KMS-11 (cell line): ENCODE measurements around the gene KLF13.

ENCODE experiments used
- H2AFZ ChIP-seq: fragments of 200-600 bp; sonication (generic); 2 replicates; pipeline ENCODE4 v1.6.1; 2016; ENCODE audit warnings: antibody characterized with exemption, mixed run types, low read depth
- H3K27ac ChIP-seq: fragments of 200-600 bp; sonication (generic); 2 replicates; pipeline ENCODE4 v1.6.1; 2016; ENCODE audit warnings: mild to moderate bottlenecking, mixed run types
- H3K27me3 ChIP-seq: fragments of 200-600 bp; sonication (generic); 2 replicates; pipeline ENCODE4 v1.6.1; 2017; ENCODE audit warnings: mild to moderate bottlenecking, low read depth, mixed run types, moderate library complexity; ENCODE audit not compliant: insufficient read depth
- H3K36me3 ChIP-seq: fragments of 200-600 bp; sonication (generic); 2 replicates; pipeline ENCODE4 v1.6.1; 2017; ENCODE audit warnings: mild to moderate bottlenecking, mixed run types; ENCODE audit not compliant: insufficient read depth
- H3K4me1 ChIP-seq: fragments of 200-600 bp; sonication (generic); 2 replicates; pipeline ENCODE4 v1.6.1; 2016; ENCODE audit warnings: mild to moderate bottlenecking, low read depth, mixed run types; ENCODE audit not compliant: poor library complexity, severe bottlenecking
- H3K4me2 ChIP-seq: fragments of 200-600 bp; sonication (generic); 2 replicates; pipeline ENCODE4 v1.7.0; 2016; ENCODE audit warnings: mild to moderate bottlenecking, mixed run types
- H3K4me3 ChIP-seq: fragments of 200-600 bp; sonication (generic); IDR thresholded peaks from 2 replicates; pipeline ENCODE4 v1.6.1; 2017; ENCODE audit warnings: low read depth, low read length, mixed read lengths; ENCODE audit not compliant: insufficient read depth
- H3K79me2 ChIP-seq: fragments of 200-600 bp; sonication (generic); 2 replicates; pipeline ENCODE4 v1.6.1; 2016; ENCODE audit warnings: low read depth, mixed run types; ENCODE audit not compliant: insufficient read depth
- H3K9ac ChIP-seq: fragments of 200-600 bp; sonication (generic); 2 replicates; pipeline ENCODE4 v1.6.1; 2016; ENCODE audit warnings: mild to moderate bottlenecking, mixed run types
- H4K20me1 ChIP-seq: fragments of 200-600 bp; sonication (generic); 2 replicates; pipeline ENCODE4 v1.6.1; 2016; ENCODE audit warnings: mild to moderate bottlenecking, mixed run types; ENCODE audit not compliant: insufficient read depth
- TF ChIP-seq, protein P1 (sequence below): fragments of 200-600 bp; sonication (generic); conservative IDR thresholded peaks from 2 replicates; pipeline ENCODE4 v1.6.1; 2017; ENCODE audit warnings: low read depth, mild to moderate bottlenecking, antibody characterized with exemption, low read length, moderate library complexity, mixed read lengths

The KLF13 gene

DNA sequence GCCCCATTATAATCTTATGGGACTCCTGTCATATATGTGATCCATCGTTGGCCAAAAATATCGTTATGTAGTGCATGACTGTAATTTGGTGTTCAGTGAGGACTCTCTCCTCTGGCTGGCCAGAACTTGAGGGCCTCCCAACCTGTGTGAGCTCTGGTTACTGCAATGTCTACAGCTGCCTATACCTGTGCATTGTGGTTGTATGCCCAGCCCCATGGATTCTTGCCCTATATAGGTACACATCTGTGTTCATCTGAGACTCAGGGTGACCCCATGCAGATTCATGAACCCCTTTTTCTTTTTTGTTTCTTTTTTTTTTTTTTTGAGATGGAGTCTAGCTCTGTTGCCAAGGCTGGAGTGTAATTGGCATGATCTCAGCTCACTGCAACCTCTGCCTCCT lies 32.6 kb upstream of the KLF13 start:
- no peak overlapping the region for H3K9ac ChIP-seq
- H4K20me1 ChIP-seq = no peaks in the 10 kb centered on the region
- no peaks in the 10 kb centered on the region for H3K36me3 ChIP-seq
- no peaks in the 10 kb centered on the region for H3K4me1 ChIP-seq
- H3K27ac ChIP-seq = no peak overlapping the region
- H2AFZ ChIP-seq = no peak overlapping the region
- H3K4me2 ChIP-seq = no peak overlapping the region
- H3K4me3 ChIP-seq = no peak overlapping the region
- TF ChIP-seq, protein P1, sequence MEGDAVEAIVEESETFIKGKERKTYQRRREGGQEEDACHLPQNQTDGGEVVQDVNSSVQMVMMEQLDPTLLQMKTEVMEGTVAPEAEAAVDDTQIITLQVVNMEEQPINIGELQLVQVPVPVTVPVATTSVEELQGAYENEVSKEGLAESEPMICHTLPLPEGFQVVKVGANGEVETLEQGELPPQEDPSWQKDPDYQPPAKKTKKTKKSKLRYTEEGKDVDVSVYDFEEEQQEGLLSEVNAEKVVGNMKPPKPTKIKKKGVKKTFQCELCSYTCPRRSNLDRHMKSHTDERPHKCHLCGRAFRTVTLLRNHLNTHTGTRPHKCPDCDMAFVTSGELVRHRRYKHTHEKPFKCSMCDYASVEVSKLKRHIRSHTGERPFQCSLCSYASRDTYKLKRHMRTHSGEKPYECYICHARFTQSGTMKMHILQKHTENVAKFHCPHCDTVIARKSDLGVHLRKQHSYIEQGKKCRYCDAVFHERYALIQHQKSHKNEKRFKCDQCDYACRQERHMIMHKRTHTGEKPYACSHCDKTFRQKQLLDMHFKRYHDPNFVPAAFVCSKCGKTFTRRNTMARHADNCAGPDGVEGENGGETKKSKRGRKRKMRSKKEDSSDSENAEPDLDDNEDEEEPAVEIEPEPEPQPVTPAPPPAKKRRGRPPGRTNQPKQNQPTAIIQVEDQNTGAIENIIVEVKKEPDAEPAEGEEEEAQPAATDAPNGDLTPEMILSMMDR = no peak
- no peaks in the 10 kb centered on the region for H3K27me3 ChIP-seq
- H3K79me2 ChIP-seq = no peaks in the 10 kb centered on the region

DNA sequence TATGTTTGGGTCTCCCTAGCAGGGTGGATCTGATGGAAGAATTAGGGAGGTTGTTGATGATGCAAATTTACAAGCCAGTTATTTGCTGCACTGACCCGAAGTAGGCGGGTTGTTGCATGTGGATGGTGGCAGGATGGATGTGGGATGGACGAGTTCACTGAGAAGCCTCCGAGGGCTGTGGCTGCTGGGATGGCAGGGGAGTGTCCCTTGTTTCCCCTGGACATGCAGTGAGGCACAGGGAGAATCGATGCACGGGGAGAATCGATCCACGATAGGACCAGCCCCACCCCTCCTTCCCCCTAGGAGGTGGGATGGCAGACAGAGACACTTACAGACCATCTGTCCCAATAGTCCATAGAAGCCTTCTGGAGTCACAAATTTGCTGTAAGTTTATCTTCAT lies 31.0 kb upstream of the KLF13 start:
- H3K27me3 ChIP-seq = no peaks in the 10 kb centered on the region
- H3K36me3 ChIP-seq = no peaks in the 10 kb centered on the region
- no peak overlapping the region for H2AFZ ChIP-seq
- no peaks in the 10 kb centered on the region for H3K79me2 ChIP-seq
- no peaks in the 10 kb centered on the region for H3K4me1 ChIP-seq
- no peak overlapping the region for H3K4me2 ChIP-seq
- no peak overlapping the region for H3K27ac ChIP-seq
- H4K20me1 ChIP-seq = no peaks in the 10 kb centered on the region
- H3K9ac ChIP-seq = no peak overlapping the region
- TF ChIP-seq, protein P1 = no peak
- H3K4me3 ChIP-seq = no peak overlapping the region

DNA sequence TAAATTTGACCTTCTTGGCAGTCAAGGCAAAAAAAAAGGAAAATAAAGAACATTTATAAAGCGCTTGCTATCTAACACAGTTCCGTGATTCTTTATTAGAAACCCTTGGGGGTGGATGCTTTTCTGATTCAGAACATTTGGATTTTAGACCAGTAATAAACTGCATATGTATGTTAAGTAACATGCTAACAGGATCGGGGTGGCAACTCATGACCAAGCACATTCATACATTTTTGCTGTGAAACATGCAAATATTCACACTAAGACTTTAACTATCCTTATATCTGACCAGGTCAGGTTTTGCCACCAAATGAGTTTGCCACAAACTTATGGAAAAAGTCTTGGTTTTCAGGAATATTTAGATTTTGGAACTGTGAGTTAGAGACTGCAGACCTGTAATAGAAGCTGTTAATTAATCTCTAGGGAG lies 30.4 kb upstream of the KLF13 start:
- H3K9ac ChIP-seq = no peak overlapping the region
- no peaks in the 10 kb centered on the region for H3K27me3 ChIP-seq
- H2AFZ ChIP-seq = no peak overlapping the region
- H3K36me3 ChIP-seq = no peaks in the 10 kb centered on the region
- H3K4me1 ChIP-seq = no peaks in the 10 kb centered on the region
- H3K27ac ChIP-seq = no peak overlapping the region
- H3K79me2 ChIP-seq = no peaks in the 10 kb centered on the region
- TF ChIP-seq, protein P1 = no peak
- H4K20me1 ChIP-seq = no peaks in the 10 kb centered on the region
- no peak overlapping the region for H3K4me2 ChIP-seq
- no peak overlapping the region for H3K4me3 ChIP-seq

DNA sequence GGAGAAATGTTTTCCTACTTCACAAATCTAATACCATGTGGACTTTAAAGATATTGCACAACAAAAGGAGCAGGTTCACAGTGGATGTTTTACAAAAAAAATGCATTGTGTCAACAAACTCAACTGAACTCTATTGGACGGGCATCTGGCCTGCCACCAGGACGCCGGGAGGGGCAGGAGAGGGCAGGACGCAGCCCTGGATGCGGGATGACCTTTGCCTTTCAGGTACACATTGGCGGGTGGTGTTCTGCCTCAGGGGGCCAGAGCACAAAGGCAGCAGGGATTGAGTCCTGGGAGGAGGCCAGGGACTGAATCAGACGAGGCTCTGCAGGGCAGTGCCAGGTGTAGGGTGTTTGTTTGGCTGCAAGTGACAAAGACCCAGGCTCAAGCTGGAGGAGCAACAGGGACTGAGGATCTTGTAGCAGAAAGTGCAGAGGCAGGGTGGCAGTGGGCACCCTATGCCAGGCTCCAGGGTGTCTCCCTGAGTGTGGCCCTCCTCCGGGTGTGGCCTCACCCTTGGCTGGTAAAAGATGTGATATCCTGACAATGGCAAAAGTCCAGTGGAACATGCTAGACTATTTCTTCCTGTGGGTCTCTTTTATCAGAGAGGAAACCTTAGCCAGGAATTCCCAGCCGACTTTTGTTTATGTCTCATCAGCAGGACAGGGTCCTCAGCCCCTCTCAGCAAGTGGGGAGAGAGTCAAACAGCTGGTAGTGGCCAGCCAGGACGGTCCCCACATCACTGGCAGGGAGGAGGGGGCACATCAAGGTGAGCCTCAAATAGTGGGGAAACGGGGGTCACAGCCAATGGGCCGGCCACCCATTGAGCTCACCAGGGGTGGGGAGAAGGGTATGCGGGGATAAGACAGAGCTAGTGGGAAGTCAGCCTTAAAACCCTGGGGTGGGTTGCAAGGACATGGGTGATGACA lies 29.7 kb upstream of the KLF13 start:
- TF ChIP-seq, protein P1 = no peak
- Histone ChIP-seq H3K4me2 (no peak overlapping the region), H3K27ac (no peak overlapping the region), H3K36me3 (no peaks in the 10 kb centered on the region), H2AFZ (no peak overlapping the region), H3K4me3 (no peak overlapping the region), H3K79me2 (no peaks in the 10 kb centered on the region), H3K9ac (no peak overlapping the region), H3K4me1 (no peaks in the 10 kb centered on the region), H4K20me1 (no peaks in the 10 kb centered on the region), H3K27me3 (no peaks in the 10 kb centered on the region)
